ENCODE data around the gene CCDC24.
A peak's percentile ranks its signal among the peaks of the same experiment; 100 is the strongest.

Gene CCDC24

DNA sequence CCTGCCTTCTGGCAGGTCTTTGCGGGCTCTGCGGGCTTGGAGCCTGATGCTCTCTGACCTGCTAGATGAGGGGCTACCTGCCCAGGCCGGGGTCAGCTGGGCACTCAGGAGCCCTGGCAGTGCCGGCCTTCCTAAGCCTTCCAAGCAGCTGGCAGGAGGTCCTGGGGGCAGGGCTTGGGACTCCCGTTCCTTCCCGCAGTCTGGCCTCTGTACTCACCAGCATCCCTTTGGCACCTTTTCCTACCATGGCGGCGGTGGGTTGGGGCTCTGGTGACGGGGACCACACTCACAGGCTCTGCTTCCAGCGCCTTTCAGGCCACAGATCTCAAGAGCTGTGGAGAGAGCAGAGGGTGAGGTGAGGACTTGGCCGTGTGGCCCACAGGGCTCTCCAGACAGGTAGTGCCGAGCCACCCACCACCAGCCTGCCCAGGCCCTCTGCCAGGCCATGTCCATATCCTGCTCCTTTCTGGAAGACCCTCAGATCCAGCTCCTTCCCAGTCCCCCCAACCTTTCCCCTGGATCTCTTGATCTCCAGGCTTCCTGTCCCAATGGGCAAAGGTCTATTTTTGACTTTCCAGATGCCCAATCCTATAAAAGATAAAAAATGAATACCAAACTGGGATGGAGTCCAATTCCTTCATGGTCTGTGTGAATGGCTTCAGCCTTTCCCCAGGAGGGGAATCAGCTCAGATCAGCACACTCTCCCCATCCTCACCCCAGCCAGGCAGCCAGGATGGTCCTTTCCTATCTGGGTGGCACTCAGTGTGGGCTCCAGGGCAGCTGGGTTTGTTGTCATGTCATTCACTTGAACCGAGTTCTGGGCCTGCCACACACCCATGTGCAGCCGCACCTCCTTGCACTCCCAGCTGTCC lies 32.9 kb downstream of the CCDC24 start:
- DNase-seq (ENCODE audit: low spot score): no peak

DNA sequence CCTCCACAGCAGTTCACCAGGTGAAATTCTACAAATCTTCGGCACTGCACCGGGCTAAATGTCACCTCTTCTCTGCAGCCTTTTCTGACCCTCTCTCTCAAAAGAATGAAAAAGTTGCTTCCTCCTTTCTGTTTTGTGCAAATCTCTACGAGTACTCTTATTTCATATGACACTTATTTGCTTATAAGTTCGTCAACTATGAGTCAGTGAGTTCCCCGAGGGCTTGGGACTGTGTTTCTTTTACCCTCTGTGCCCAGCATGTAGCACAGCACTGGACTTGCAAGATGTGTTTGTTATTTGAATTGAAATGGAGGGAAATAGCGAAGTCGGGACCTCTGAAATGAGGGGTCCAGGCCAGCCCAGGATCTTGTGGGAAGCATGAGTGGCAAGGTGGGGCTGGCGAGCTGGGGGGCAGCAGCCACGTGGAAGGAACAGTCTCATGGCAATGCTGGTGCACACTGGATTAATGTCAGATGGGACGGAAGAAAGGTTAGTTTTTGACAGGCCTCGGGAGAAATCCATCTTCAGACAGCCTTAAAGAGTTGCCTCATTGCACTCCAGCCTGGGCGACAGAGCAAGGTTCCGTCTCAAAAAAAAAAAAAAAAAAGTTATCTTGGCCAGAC lies 33.6 kb downstream of the CCDC24 start:
- no peak for DNase-seq (ENCODE audit: low spot score)

DNA sequence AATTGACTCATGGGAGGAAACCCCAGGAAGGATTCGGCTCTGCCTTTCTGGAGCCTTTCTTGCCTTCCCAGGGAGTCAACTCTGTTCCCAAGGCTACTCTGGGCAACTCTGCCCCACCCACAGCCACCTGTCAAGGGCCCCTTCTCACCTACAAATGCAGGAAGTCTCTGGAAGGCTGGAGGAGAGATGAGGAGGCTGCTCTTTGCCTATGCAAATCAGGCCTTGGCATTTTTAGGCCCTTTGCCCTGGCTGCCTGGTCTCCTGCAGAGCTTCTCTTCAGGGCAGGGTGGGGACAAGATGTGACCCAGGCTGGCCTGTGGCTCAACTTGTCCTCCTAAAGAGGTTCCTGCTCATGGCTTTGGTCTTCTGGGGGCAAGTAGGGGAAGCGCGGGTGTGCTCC lies 34.4 kb downstream of the CCDC24 start:
- DNase-seq (ENCODE audit: low spot score): no peak

DNA sequence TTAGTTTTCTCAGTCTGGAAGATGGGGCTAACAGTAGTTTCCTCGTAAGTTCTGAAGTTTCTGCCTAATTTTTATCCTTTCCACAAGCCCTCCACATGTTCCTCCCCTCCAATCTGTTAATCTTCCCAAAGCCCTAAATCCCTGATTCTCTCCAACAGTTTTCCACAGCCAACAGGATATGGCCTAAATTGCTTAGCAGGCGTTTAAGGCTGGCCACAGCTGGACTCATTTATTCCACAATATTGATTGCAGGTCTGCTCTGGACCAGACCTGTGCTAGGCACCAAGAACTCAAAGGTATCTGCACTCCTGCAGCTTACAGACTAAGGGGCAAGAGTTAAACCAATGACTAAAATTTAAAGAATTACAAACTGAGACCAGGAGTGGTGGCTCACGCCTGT lies 35.9 kb downstream of the CCDC24 start:
- no peak for DNase-seq (ENCODE audit: low spot score)

DNA sequence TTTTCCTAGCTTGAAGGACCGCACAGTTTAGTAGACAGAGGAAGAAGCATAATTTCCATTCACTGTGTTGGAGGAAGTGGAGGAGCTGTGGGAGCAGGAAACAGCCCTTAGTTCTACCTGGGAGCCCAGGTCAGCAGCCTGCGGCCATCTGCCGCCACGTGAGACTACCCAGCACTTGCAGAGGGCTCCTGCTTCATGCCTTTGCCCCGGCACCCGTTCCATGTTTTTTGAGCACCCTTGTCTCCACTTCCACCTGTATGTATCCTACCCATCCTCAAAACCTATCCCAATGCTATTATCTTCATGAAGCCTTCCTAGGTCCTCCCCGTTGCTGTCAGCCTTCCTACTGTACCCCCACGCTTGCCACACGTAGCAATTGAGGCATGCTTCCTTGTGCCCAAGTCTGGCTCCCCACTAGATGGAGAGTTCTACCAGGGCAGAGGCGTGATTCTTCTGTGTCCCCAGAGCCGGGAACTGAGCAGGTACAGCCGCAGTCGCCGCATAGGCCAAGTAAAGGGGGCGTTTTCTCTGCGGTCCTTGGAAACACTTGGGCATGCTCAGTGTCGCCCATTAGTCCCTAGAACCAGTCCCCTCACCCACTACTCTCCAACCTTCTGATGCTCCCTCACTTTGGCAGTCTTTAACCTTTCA lies 38.0 kb downstream of the CCDC24 start:
- DNase-seq (ENCODE audit: low spot score): no peak

DNA sequence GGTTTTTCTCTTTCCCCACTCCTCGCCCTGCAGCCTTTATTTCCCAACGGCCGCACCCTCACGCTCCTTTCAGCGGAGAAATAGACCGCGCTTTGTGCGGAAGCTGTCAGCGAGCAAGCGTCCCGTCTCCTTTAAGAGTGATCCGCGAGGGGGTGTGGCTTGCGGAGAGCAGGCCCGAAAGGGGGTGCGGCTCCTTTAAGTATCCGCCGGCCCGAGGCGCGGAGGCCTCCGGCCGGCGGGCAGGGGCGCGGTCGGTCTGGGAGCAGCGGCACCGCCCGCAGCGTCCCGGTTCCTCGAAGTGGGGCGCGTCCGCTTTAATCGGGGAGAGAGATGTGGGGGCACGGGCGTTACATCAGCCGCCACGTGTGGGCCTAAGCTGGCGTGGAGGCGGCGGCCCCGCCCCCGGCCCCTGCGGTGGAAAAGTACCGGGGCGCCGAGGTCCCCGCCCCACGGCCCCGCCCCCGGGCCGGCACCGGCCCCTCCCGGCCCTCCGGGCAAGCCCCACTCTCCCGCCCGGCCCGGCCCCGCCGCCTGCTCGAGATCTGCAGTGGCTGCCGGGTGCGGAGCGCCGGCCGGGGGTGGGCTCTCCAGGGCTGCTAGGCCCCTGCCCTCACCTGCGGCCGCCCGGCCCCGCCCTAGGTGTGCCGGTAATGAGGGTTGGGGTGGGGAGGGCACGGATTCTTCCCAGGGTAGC lies 38.7 kb downstream of the CCDC24 start:
- peak; percentile 83 for DNase-seq (ENCODE audit: low spot score)

DNA sequence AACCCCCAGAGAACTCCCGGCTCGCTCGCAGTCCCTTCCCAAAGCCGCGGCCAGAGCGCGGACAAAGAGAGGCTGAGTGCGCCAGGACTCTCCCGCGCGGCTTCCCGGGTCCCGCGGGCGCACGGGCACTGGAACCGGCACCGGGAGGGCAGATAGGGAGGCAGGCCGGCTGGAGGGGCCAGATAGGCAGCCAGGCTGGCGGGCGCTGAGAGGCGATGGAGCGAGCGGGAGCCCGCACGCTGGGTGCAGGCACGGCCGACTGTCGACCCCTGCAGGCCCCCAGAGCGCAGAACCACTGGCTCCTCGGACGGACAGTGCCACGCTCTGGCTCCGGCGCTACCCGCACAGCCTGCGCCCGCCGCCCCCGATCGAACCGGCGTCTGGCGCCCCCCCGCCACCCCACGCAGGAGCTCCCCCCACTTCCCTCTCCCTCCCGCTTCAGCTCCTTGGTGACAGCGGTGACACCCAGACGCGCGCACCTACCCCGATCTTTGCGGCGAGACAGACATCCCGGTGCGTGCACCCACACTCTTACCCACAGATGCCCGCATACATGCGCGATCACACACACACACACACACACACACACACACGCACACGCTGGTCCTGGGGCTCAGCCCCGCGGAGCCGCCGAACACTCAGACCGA lies 39.3 kb downstream of the CCDC24 start:
- DNase-seq (ENCODE audit: low spot score): peak; percentile 30

DNA sequence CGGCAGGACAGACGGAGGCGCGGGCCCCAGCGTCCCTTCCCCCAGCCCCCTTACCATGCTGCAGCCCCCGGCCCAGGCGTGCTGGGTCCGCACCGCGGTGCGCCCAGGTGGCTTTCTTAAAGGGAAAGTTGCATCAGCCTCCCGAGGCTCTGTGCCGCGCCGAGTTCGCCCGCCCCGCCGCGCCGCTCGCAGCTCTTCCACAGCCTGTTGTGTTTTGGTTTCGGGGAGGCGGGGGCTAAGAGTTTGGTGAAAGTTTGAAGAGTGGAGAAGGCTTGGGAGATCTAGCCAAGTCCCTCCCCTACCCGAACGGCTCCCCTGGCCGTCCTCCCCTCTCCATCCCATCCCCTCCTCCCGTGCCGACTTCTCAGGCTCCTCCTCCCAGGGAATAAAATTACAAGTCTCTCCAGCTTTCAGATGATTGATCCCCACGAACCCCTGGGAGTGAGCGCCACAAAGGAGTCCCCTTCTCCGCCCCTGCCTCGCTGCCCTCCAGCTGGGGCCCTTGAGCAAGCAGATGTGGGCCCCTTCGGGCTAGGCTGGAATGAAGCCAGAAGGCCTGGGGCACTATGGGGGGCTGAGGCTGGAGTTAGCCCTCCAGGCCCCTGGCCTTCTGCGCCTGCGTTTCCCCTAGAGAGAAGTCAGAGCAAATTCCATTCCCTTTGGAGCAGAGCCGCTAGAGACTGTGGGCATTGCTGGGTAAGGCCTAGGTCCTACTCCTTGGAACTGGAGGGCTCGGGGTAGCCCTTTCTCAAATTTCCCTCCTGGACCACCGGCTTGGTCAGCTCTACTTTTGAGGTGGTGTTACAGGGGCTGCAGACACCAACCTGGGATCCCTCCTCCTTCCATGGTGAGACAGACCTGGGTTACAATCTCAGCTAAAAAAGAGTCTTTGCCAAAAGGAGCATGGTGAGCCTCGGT lies 40.1 kb downstream of the CCDC24 start, which contains the start of gene SLC6A9:
Gene SLC6A9, minus strand, starts transcription at position 211 of the 918 bp plus-strand sequence. CDS start 7,185 bp downstream, outside the sequence.
- DNase-seq (ENCODE audit: low spot score): peak; percentile 10

DNA sequence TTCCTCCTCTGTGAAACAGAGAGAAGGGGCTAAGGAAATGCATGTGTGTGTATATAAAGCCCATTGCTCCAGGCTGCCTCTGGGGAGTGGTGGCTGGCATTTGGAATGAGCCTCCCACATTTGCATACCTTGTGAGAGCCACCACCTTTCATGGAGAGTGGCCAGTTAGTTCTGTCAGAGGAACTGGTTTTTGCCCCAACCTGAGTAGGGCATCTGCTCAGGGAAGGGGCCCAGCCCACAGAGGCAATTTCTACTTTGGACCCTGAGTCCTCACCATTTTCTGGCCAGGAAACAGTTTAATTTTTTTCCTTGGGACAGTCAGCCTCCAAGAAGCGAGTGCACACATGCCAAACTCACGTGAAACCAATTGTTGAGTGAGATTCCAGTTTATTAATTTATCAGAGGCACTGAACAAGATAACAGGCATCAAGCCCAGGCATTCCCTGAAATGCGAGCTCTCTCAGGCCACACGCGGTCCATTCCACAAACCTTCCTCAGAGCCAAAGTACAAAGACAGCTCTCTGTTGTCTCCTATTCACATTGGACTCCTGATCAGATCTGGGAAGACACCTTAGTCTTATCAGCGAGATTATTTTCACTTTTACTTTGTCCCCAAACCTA lies 40.9 kb downstream of the CCDC24 start:
- no peak for DNase-seq (ENCODE audit: low spot score)

DNA sequence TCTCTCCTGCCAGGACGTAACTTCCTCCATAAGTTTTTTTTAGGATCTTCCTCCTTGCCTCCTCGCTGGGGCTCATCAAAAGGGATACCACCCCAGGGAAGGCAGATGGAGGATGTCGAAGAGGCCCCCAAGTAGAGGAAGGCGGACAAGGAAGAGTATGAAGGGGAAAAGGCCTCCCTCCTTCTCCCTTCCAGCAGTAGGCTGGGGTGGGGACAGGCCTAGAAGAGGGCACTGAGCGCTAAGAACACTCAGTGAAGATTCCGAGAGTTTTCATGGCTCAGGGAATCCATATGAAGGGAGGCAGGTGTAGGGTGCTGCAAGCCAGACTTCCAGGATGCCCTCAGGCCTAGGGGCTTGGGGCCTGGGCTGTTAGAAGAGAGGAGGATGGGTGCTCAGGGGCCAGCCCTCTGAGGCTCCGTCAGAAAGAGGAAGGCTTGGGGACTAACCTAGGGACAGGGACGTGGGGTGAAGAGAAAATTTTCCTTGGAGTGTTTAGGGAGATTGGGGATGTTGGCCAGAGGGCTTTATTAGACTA lies 41.7 kb downstream of the CCDC24 start:
- DNase-seq (ENCODE audit: low spot score): no peak

DNA sequence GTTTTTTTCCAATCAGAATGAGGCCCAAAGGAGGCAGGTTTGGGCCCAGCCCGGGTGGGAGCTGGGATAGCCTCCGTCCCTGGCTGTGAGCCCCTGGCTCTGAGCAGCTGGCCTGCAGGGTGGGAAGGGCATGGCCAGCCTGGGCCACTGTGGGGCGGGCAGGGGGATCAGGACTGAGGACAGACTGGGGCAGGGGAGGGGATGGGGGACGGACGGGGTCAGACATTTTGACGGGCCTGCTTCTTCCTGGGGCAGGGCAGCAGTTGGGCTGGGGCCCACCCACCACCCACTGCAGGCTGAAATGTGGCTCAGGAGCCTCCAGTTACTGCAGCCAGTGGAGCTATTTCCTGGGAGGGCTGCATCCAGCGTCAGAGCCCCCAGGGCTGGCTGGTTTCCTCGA lies 42.4 kb downstream of the CCDC24 start:
- no peak for DNase-seq (ENCODE audit: low spot score)

DNA sequence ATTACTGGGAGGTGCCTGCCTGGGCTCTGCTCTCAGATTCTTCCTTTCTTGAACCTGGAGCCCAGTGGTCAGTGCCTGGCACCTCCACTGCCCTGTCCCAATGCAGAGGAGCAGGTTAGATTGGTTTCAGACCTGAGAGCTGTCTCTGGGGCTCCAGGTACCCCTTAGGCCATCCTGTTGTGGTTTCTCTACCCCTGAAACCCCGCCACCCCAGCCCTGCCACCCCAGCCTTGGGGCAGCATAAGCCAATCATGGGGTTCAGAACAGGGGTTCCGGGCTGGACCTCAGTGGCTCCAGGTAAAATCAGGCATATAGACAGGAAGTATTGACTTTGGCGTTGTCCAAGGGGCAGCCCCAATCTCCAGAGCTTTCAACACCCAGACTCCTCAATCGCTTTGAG lies 43.0 kb downstream of the CCDC24 start:
- no peak for DNase-seq (ENCODE audit: low spot score)

DNA sequence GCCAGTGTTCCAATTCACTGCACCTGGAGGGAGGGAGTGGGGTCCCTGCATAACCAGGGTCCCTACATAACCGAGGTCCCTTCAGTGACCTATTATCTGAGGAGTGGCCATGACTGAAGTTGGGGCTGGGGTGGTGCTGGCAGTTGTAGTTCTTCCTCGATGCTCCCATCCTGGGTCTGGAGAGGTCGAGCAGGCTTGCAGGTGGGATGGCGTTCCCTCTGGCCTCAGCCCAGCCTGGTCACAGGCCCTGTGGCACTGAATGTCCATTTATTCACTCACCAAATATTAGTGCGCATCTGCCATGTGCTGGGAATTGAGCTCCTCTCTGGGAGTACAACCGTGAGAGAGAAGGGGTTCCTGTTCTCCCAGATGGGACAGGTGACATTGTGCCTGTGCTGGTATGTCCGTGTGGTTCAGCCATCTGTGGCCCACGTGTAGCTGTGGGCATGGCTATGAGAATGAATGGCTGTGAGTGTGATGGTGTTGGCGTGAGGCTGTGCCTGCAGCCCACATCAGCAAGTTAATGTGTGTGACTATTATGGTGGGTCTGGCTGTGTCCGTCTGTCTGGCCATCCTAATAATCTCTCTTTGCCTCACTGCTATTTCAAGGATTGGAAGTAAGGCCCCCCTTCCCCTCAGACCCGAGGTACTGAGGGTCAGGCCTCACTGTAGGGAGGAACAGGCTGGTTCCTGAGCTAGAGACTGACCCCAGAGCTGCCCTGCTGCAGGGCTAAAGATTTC lies 43.7 kb downstream of the CCDC24 start:
- DNase-seq (ENCODE audit: low spot score): no peak

DNA sequence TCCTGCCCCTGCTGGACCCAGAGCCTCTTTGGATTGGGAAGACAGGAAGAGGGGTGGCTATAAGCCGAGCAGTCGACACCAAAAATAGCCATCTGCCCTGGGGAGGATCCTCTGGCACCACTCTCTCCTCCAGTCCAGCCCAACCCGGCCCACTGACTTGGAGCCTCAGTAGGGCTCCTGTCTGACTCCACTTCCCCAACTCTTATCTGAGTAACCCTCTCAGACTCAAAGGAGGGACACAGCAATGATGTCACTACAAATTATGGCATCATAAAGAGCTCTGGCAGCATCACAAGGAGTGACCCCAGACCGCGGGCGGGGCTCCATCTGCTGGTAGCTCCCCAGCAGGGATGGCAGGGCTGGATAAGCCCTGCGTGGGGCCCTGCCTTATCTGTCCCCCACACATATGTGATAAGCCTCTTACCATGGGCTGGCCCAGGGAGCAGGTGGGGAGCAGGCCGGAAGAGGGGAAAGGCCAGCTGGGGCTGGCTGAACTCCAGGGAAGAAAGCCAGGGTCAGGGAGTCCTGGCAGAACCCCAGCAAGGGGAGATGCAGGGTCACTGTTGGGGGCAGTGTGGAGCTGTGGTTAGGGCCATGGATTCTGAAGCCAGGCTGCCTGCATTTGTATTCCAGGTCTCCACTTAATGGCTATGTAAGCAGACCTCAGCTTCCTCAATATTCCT lies 44.5 kb downstream of the CCDC24 start:
- DNase-seq (ENCODE audit: low spot score): no peak

DNA sequence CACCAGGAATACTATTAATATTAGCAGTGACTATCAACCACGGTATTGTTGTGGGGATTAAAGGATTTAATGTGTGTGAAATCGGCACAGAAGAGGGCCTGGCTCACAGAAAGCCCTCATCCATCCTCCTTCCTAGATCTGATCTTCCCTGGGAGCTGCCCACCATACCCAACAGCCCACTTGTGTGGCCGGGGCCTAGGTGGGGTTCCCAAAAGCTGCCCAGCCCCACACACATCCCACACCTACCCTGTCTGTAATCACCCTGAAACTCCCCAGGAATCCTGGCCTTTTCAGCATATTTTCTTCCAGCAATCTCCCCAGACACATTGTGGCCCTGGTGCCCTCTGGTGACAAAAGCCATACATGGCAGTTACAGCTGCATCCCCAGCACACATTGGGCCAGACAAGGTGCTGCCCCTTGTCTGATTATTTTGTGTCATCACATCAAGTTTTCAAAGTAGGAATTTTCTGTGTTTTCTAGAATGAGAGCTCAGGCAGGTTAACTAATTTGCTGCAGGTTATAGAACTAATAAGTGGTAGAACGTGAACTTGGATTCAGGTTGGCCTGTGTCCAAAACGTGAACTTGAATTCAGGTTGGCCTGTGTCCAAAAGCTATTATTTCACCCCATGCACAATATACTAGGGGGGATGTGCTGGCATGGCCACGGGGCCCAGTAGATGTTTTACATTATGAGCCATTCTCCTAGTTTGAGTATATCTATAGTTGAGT lies 45.2 kb downstream of the CCDC24 start:
- DNase-seq (ENCODE audit: low spot score): peak; percentile 64

DNA sequence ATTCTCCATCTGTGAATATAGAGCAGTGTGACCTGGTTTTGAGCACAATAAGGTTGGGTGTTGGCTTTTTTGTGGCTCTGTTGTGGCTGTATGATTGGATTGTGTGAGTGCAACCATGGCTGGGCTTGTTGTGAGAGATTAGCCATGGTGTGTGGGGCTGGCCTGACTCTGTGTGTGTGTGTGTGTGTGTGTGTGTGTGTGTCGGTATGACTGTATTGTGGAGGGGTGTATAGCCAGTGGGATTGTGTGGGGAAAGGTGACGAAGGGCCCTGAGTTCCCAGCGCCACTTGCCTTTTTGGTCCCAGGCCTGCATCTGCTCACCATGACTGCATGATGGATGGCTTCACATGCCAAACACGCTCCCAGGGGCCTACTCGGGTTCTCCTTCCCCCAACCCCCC lies 45.8 kb downstream of the CCDC24 start:
- no peak for DNase-seq (ENCODE audit: low spot score)

DNA sequence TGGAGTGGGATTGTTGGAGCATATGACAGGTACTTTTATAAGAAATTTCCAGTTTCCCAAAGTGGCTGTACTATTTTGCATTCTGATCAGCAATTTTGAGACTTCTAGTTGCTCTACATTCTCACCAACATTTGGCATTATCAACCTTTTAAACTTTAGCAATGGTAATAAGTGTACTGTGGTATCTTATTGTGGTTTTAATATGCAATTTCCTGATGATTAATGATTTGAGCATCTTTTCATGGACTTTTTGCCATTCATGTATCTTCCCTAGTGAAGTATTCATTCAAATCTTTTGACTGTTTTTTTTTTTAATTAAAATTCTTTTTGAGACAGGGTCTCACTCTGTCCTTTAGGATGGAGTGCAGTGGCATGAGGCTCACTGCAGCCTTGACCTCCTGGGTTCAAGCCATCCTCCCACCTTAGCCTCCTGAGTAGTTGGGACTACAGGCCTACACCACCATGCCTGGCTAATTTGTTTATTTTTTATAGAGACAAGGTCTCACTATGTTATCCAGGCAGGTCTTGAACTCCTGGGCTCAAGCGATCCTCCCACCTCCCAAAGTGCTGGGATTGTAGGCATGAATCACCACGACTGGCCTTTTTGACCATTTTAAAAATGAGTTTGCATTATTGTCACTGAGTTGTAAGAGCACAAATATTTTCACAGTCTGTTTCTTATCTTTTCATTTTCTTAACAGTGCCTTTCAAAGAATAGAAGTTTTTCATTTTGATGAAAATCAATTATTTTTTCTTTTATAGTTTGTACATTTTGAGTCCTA lies 47.7 kb downstream of the CCDC24 start:
- no peak for DNase-seq (ENCODE audit: low spot score)

Data from CD4-positive, alpha-beta T cell treated with Interleukin-6 at 100 ng/mL for 8 hours (primary cell).